Lung (tissue), 12 donors: ENCODE results near the gene SLC19A2. TPM values are rescaled to one million over a fixed set of nuclear protein-coding genes. Genes with fewer than 3 reads are reported as not detected.

ENCODE experiments used
- ATAC-seq: fragments of 200-7000 bp; cut with Tn5 transposase; one replicate; pipeline ENCODE4 v1.9.1; 2020; ENCODE audit warnings: moderate number of reproducible peaks; ENCODE audit not compliant: insufficient read depth, low FRiP score
- DNase-seq, 3 donors: peaks; one replicate each; pipeline ENCODE4 v3.0.0-alpha.2; 2013 to 2017
- H3K27ac ChIP-seq, 2 donors: one replicate each; pipeline ENCODE4 v1.5.1; 2013; ENCODE audit warnings: mild to moderate bottlenecking in 2 of 2, moderate library complexity in 2 of 2, control low read depth in 1 of 2, inconsistent platforms in 1 of 2, low read depth in 1 of 2, low read length in 1 of 2
- H3K27me3 ChIP-seq, 3 donors: one replicate each; pipeline ENCODE4 v1.5.1; 2013; ENCODE audit warnings: low read length in 2 of 3; ENCODE audit not compliant: control insufficient read depth in 3 of 3, insufficient read depth in 3 of 3
- H3K36me3 ChIP-seq, 4 donors: one replicate each; pipeline ENCODE4 v1.5.1; 2013; ENCODE audit warnings: low read length in 4 of 4, mild to moderate bottlenecking in 1 of 4, moderate library complexity in 1 of 4; ENCODE audit not compliant: control insufficient read depth in 4 of 4, insufficient read depth in 4 of 4
- H3K4me1 ChIP-seq, 5 donors: one replicate each; pipeline ENCODE4 v1.5.1; 2013; ENCODE audit warnings: low read length in 5 of 5, mild to moderate bottlenecking in 2 of 5, moderate library complexity in 1 of 5; ENCODE audit not compliant: control insufficient read depth in 5 of 5, insufficient read depth in 5 of 5
- H3K4me3 ChIP-seq: one replicate; pipeline ENCODE4 v1.5.1; 2013; ENCODE audit warnings: mild to moderate bottlenecking, control low read depth, moderate library complexity
- H3K9ac ChIP-seq, 2 donors: one replicate each; pipeline ENCODE4 v1.5.1; 2013; ENCODE audit warnings: low read length in 2 of 2, control low read depth in 1 of 2; ENCODE audit not compliant: insufficient read depth in 1 of 2
- H3K9me3 ChIP-seq, 4 donors: one replicate each; pipeline ENCODE4 v1.5.1; 2013; ENCODE audit warnings: low read length in 3 of 4, mild to moderate bottlenecking in 1 of 4, moderate library complexity in 1 of 4; ENCODE audit not compliant: control insufficient read depth in 4 of 4, insufficient read depth in 3 of 4
- WGBS, 2 donors: extraction: QIAGEN DNeasy Blood & Tissue Kit; methylation state at CpG; one replicate each; pipeline ENCODE4 v1.1.7; 2013; 5-methylcytosine and 5-hydroxymethylcytosine counted together
- polyA plus RNA-seq, 2 donors: library from polyadenylated mRNA; stranded (reverse); fragments of 200-250 nt; gene quantifications; one replicate each; pipeline ENCODE4 v1.2.1, GENCODE V29; 2013
- total RNA-seq, 2 donors: library from RNA; depleted of rRNA in 1 of 2; stranded (reverse); fragments of >200 nt in 1 of 2; gene quantifications; one replicate each; pipeline ENCODE4 v1.2.1, GENCODE V29; 2014 to 2021
- TF ChIP-seq, protein P1 (sequence below): IDR thresholded peaks from 2 replicates; pipeline ENCODE4 v1.5.1; 2012; ENCODE audit warnings: mild to moderate bottlenecking; ENCODE audit errors: control extremely low read depth, extremely low read depth
- donor health status: control.
- donor health status: control.
- donor health status: Bipolar disorder and iron deficiency.
- donor health status: healthy.
- donor health status: DM: yes; HTN: yes; CAD: no.

The SLC19A2 gene
- total and polyA plus RNA-seq, 4 donors, result 15.6 to 23.1 (median 17.4) TPM

DNA sequence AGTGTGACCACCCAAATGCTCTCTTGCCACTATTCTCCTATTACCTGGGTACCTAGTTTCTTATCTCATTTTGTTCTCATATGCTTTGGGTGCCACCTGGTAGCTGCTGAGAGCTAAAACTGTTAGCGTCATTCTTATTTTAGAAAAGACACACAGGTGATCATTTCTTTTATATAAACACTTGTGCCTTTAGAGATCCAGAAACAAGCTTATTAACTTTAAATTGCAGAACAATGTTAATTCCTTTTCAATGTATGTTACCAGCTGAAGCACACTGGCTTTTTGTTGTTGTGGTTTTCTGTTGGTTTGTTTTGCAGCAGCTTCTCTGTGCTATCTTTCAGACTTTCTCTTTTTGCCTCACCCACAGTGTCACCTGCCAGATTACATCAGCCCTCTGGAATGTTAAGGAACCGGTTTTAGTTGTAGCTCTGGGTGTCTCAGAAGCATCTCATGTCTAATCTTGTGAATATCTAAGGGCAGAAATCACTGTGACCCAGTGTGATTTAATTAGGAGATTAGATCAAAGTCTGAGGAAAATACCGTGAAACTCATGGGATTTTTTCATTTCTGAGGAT, 43.4 kb upstream of the SLC19A2 start:
- peak; percentile 62 for ATAC-seq
- H3K9ac ChIP-seq, result no peak overlapping the region
- H3K4me3 ChIP-seq, result no peak overlapping the region
- H3K36me3 ChIP-seq, result peaks cover 0 to 2% (median 0%) of the 10 kb centered on the region in 4 donors
- peak; percentile 15 to 66 (median 40) for DNase-seq
- 39 to 42% methylated on average over 3 of the region's 3 CpGs for WGBS, 2 donors
- H3K4me1 ChIP-seq, result peaks cover 0 to 3% (median 0%) of the 10 kb centered on the region in 5 donors
- H3K27ac ChIP-seq, result no peak overlapping the region
- H3K27me3 ChIP-seq, result no peaks in the 10 kb centered on the region
- no peaks in the 10 kb centered on the region for H3K9me3 ChIP-seq
- TF ChIP-seq, protein P1, sequence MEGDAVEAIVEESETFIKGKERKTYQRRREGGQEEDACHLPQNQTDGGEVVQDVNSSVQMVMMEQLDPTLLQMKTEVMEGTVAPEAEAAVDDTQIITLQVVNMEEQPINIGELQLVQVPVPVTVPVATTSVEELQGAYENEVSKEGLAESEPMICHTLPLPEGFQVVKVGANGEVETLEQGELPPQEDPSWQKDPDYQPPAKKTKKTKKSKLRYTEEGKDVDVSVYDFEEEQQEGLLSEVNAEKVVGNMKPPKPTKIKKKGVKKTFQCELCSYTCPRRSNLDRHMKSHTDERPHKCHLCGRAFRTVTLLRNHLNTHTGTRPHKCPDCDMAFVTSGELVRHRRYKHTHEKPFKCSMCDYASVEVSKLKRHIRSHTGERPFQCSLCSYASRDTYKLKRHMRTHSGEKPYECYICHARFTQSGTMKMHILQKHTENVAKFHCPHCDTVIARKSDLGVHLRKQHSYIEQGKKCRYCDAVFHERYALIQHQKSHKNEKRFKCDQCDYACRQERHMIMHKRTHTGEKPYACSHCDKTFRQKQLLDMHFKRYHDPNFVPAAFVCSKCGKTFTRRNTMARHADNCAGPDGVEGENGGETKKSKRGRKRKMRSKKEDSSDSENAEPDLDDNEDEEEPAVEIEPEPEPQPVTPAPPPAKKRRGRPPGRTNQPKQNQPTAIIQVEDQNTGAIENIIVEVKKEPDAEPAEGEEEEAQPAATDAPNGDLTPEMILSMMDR, result no peak

DNA sequence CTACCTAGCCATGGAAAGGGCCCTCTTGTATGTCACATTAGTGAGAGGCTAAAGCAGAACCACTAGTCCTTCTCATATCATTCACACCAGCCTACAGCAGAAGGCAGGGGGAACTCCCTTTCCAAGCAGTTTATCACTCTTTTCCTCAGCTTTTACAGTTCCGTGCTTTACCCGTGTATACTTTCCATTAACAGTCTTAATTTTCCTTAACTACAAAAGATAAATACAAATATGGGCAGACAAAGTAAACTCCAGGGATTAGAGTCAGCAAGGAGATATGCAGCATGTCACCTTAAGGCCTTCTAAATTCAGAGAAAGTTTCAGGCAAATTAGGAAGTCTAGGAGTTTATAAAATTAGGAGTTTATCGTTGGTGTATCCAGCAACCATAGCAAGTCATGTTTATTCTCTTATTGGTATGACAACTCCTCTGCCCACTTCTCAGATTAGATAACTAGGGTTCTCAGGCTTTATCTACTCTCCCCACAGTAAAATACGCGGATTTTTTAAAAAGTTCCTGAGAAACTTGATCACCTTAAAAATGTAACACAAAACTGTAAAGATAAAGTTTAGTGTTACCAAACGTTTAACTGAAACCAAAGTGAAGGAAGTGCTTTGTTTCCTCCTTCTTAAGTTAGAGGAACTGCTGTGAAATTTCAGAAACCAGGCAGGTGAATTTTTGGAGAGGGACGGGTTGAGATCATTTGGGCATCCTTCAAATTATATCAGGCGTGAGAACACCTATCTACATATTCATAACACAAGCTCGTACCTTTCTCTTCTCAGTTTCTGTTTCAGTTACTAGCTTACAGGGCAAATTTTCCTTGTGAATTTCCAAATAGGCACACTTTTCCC, 42.7 kb upstream of the SLC19A2 start:
- TF ChIP-seq, protein P1, result no peak
- no peak for DNase-seq
- Histone ChIP-seq H3K36me3 (peaks cover 0 to 2% (median 0%) of the 10 kb centered on the region in 4 donors), H3K4me1 (peaks cover 0 to 3% (median 0%) of the 10 kb centered on the region in 5 donors), H3K4me3 (no peak overlapping the region), H3K9ac (no peak overlapping the region), H3K27ac (peak overlapping the region in 1 of 2 donors; percentile 13), H3K27me3 (no peaks in the 10 kb centered on the region), H3K9me3 (no peaks in the 10 kb centered on the region)
- 35 to 38% methylated on average over 9 of the region's 9 CpGs for WGBS, 2 donors
- ATAC-seq, result no peak

DNA sequence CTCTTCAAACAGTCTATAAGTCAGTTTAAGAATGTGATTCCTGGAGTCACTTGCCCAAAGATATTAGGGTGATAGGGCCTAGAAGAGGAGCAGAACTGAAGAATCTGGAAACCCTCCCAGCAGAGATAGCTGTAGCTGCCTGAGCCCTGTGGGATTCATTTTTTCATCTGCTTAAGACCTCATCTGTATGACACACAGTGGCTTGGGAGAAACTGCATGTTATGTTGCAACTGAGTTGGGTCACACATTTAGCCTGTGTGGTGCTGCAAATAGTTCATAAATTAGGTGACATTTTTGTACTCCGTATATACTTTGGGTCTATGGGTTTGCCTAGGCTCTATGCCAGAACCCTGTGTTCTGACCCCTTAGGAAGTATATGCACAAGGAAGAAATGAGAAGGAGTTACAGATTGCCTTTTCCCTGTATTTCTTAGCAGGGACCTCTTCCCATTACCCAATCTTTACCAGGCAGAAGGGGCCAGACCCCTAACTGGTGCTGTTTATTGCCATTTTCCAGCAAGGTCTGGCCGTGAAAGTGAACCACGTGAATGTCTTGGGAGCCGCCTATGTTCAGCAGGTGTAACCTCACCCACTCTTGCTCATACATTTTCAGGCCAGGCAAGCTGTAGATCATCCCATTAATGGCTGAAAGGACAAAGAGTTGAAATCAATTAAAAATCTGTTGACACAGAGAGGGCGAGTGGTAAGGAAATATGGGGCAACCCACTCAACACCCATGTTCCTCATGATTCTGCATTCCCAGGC, 41.9 kb upstream of the SLC19A2 start:
- Histone ChIP-seq H3K4me3 (no peak overlapping the region), H3K4me1 (peaks cover 0 to 3% (median 0%) of the 10 kb centered on the region in 5 donors), H3K9me3 (no peaks in the 10 kb centered on the region), H3K36me3 (peaks cover 0 to 2% (median 0%) of the 10 kb centered on the region in 4 donors), H3K27ac (peak overlapping the region in 1 of 2 donors; percentile 13), H3K9ac (no peak overlapping the region), H3K27me3 (no peaks in the 10 kb centered on the region)
- no peak for ATAC-seq
- DNase-seq, result peak in 2 of 3 donors; percentile 36 to 53
- WGBS, 2 donors, result 53 to 78% methylated on average over 5 of the region's 5 CpGs
- TF ChIP-seq, protein P1, result no peak
